ENCODE data around the gene RAB27A. TPM values are rescaled to one million over a fixed set of nuclear protein-coding genes. Genes with fewer than 3 reads are reported as not detected.
"Not testable (repeated sequence)": the region's sequence is repeated elsewhere in the genome, so short reads cannot be mapped to it uniquely, and the experiment has no call there.

The RAB27A gene
- total RNA-seq, 1 donor from 2014 or later, result 5.0 TPM

GRCh38 chr15:55250392-55250791 lies 39.2 kb downstream of the RAB27A start:
- no peak overlapping the region for H3K4me3 ChIP-seq (ENCODE audit: low read depth, low read length)
- no peak for DNase-seq (ENCODE audit: low read depth)
- peaks cover 1% of the 10 kb centered on the region for H3K36me3 ChIP-seq (ENCODE audit: control insufficient read depth, insufficient read depth, low read length)
- H3K27me3 ChIP-seq (ENCODE audit: control insufficient read depth, insufficient read depth, low read length), result no peaks in the 10 kb centered on the region
- TF ChIP-seq CTCF (IDR thresholded peaks at IDR 0.05; ENCODE audit: insufficient read depth, low read length, poor library complexity, severe bottlenecking), result no peak

- not testable (repeated sequence) for DNase-seq (ENCODE audit: low read depth); H3K36me3 ChIP-seq (ENCODE audit: control insufficient read depth, insufficient read depth, low read length); H3K4me3 ChIP-seq (ENCODE audit: low read depth, low read length); H3K27me3 ChIP-seq (ENCODE audit: control insufficient read depth, insufficient read depth, low read length)
These were observed 39.7 kb downstream of the RAB27A start for GRCh38 chr15:55249885-55250284.

- TF ChIP-seq CTCF (IDR thresholded peaks at IDR 0.05; ENCODE audit: insufficient read depth, low read length, poor library complexity, severe bottlenecking), result no peak
- H3K4me3 ChIP-seq (ENCODE audit: low read depth, low read length), result no peak overlapping the region
These were observed 40.7 kb downstream of the RAB27A start for GRCh38 chr15:55248895-55249294.

GRCh38 chr15:55247766-55248427 lies 41.7 kb downstream of the RAB27A start:
- TF ChIP-seq CTCF (IDR thresholded peaks at IDR 0.05; ENCODE audit: insufficient read depth, low read length, poor library complexity, severe bottlenecking), result no peak
- DNase-seq (ENCODE audit: low read depth), result no peak
- Histone ChIP-seq H3K36me3 (ENCODE audit: control insufficient read depth, insufficient read depth, low read length) (peaks cover 1% of the 10 kb centered on the region), H3K4me3 (ENCODE audit: low read depth, low read length) (no peak overlapping the region), H3K27me3 (ENCODE audit: control insufficient read depth, insufficient read depth, low read length) (no peaks in the 10 kb centered on the region)

More at GRCh38 chr15:55248895-55249294, 40.7 kb downstream of the RAB27A start:
- no peak for DNase-seq (ENCODE audit: low read depth)
- Histone ChIP-seq H3K36me3 (ENCODE audit: control insufficient read depth, insufficient read depth, low read length) (peaks cover 1% of the 10 kb centered on the region), H3K27me3 (ENCODE audit: control insufficient read depth, insufficient read depth, low read length) (no peaks in the 10 kb centered on the region)

- no peak for TF ChIP-seq CTCF (IDR thresholded peaks at IDR 0.05; ENCODE audit: insufficient read depth, low read length, poor library complexity, severe bottlenecking)
- no peak for DNase-seq (ENCODE audit: low read depth)
- Histone ChIP-seq H3K27me3 (ENCODE audit: control insufficient read depth, insufficient read depth, low read length) (no peaks in the 10 kb centered on the region), H3K4me3 (ENCODE audit: low read depth, low read length) (no peak overlapping the region), H3K36me3 (ENCODE audit: control insufficient read depth, insufficient read depth, low read length) (peaks cover 1% of the 10 kb centered on the region)
These were observed 42.3 kb downstream of the RAB27A start for GRCh38 chr15:55247311-55247710.

GRCh38 chr15:55246567-55246966 lies 43.0 kb downstream of the RAB27A start:
- no peak for TF ChIP-seq CTCF (IDR thresholded peaks at IDR 0.05; ENCODE audit: insufficient read depth, low read length, poor library complexity, severe bottlenecking)
- no peaks in the 10 kb centered on the region for H3K27me3 ChIP-seq (ENCODE audit: control insufficient read depth, insufficient read depth, low read length)
- no peak for DNase-seq (ENCODE audit: low read depth)
- H3K36me3 ChIP-seq (ENCODE audit: control insufficient read depth, insufficient read depth, low read length), result peaks cover 1% of the 10 kb centered on the region
- H3K4me3 ChIP-seq (ENCODE audit: low read depth, low read length), result no peak overlapping the region
